PC-3 (cell line): Measurements from ENCODE around the gene RAB4B.
"Not testable (repeated sequence)": the region's sequence is repeated elsewhere in the genome, so short reads cannot be mapped to it uniquely, and the experiment has no call there.

Experiments
- CTCF ChIP-seq: fragments of 300-600 bp; sonication (generic); conservative IDR thresholded peaks from 2 replicates; pipeline ENCODE4 v1.5.1; 2017; ENCODE audit warnings: antibody characterized with exemption, low read depth, mild to moderate bottlenecking, low read length
- EZH2 ChIP-seq: fragments of 300-600 bp; sonication (generic); IDR thresholded peaks from one replicate; pipeline ENCODE4 v1.6.1; 2017; ENCODE audit warnings: antibody characterized with exemption, mild to moderate bottlenecking, low read length; ENCODE audit not compliant: unreplicated experiment

- not testable (repeated sequence) for TF ChIP-seq EZH2, CTCF
Observed at GRCh38 chr19:40732304-40732703, 45.7 kb upstream of the RAB4B start.
